ENCODE results near the gene LRRTM4. TPM values are rescaled to one million over a fixed set of nuclear protein-coding genes. Genes with fewer than 3 reads are reported as not detected.
A peak's percentile ranks its signal among the peaks of the same experiment; 100 is the strongest.

The LRRTM4 gene
- total and polyA plus RNA-seq, 2 donors from 2014 or later = 0.19 TPM; not detected in 1

DNA sequence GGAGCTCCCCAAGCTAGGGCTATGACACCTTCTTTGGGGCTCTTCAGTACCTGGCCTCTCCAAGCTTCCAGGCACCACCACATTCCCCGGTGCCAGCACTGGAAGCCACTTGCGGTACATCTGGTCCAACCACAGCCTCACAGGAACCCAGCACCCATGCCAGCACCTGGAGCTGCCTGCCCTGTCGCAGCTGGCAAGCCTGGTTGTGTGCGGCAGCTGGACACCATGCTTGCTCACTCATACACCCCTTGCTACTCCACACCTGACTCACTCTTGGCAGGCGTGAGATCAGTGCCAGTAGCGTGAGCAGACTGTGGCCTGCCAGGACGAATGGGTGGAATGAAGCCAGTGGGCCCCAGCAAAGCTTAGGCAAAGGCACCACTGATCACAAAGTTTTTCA lies 34.0 kb downstream of the LRRTM4 start:
- no peaks in the 10 kb centered on the region for H3K9me3 ChIP-seq (ENCODE audit: control insufficient read depth in 2 of 3, insufficient read depth in 1 of 3, low read length in 3 of 3)
- H3K4me1 ChIP-seq (ENCODE audit: control insufficient read depth in 2 of 3, insufficient read depth in 2 of 3, low read depth in 1 of 3, low read length in 3 of 3) = no peaks in the 10 kb centered on the region
- no peak overlapping the region for H3K27ac ChIP-seq (ENCODE audit: low read depth in 2 of 2, low read length in 2 of 2)
- H3K9ac ChIP-seq (ENCODE audit: low read length in 3 of 3) = no peak overlapping the region
- no peaks in the 10 kb centered on the region for H3K27me3 ChIP-seq (ENCODE audit: control insufficient read depth, insufficient read depth, low read length)
- intact Hi-C loops (cut with DNase I) = no loop called here
- TF ChIP-seq, protein P1, sequence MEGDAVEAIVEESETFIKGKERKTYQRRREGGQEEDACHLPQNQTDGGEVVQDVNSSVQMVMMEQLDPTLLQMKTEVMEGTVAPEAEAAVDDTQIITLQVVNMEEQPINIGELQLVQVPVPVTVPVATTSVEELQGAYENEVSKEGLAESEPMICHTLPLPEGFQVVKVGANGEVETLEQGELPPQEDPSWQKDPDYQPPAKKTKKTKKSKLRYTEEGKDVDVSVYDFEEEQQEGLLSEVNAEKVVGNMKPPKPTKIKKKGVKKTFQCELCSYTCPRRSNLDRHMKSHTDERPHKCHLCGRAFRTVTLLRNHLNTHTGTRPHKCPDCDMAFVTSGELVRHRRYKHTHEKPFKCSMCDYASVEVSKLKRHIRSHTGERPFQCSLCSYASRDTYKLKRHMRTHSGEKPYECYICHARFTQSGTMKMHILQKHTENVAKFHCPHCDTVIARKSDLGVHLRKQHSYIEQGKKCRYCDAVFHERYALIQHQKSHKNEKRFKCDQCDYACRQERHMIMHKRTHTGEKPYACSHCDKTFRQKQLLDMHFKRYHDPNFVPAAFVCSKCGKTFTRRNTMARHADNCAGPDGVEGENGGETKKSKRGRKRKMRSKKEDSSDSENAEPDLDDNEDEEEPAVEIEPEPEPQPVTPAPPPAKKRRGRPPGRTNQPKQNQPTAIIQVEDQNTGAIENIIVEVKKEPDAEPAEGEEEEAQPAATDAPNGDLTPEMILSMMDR (IDR thresholded peaks at IDR 0.05; ENCODE audit: borderline replicate concordance, extremely low read depth, insufficient read depth) = no peak
- no peak for DNase-seq
- H3K4me3 ChIP-seq (ENCODE audit: low read length in 3 of 3) = no peak overlapping the region
- no peaks in the 10 kb centered on the region for H3K36me3 ChIP-seq (ENCODE audit: control insufficient read depth in 2 of 3, insufficient read depth in 3 of 3, low read length in 3 of 3)
- FAIRE-seq = no peak

- intact Hi-C loops (cut with DNase I) = no loop called here
- TF ChIP-seq, protein P1 (IDR thresholded peaks at IDR 0.05; ENCODE audit: borderline replicate concordance, extremely low read depth, insufficient read depth) = no peak
- Histone ChIP-seq H3K36me3 (ENCODE audit: control insufficient read depth in 2 of 3, insufficient read depth in 3 of 3, low read length in 3 of 3) (no peaks in the 10 kb centered on the region), H3K9me3 (ENCODE audit: control insufficient read depth in 2 of 3, insufficient read depth in 1 of 3, low read length in 3 of 3) (no peaks in the 10 kb centered on the region), H3K27me3 (ENCODE audit: control insufficient read depth, insufficient read depth, low read length) (no peaks in the 10 kb centered on the region), H3K4me1 (ENCODE audit: control insufficient read depth in 2 of 3, insufficient read depth in 2 of 3, low read depth in 1 of 3, low read length in 3 of 3) (no peaks in the 10 kb centered on the region), H3K27ac (ENCODE audit: low read depth in 2 of 2, low read length in 2 of 2) (no peak overlapping the region), H3K9ac (ENCODE audit: low read length in 3 of 3) (no peak overlapping the region), H3K4me3 (ENCODE audit: low read length in 3 of 3) (no peak overlapping the region)
- DNase-seq = peak in 1 of 5 donors; percentile 59
- no peak for FAIRE-seq
Measured at GRCh38 chr2:77487074-77487803, 34.9 kb downstream of the LRRTM4 start.

GRCh38 chr2:77484026-77484425 lies 38.1 kb downstream of the LRRTM4 start:
- intact Hi-C loops (cut with DNase I) = no loop called here
- Histone ChIP-seq H3K4me1 (ENCODE audit: control insufficient read depth in 2 of 3, insufficient read depth in 2 of 3, low read depth in 1 of 3, low read length in 3 of 3) (no peaks in the 10 kb centered on the region), H3K27me3 (ENCODE audit: control insufficient read depth, insufficient read depth, low read length) (no peaks in the 10 kb centered on the region), H3K9ac (ENCODE audit: low read length in 3 of 3) (no peak overlapping the region), H3K4me3 (ENCODE audit: low read length in 3 of 3) (no peak overlapping the region), H3K36me3 (ENCODE audit: control insufficient read depth in 2 of 3, insufficient read depth in 3 of 3, low read length in 3 of 3) (no peaks in the 10 kb centered on the region), H3K9me3 (ENCODE audit: control insufficient read depth in 2 of 3, insufficient read depth in 1 of 3, low read length in 3 of 3) (no peaks in the 10 kb centered on the region), H3K27ac (ENCODE audit: low read depth in 2 of 2, low read length in 2 of 2) (no peak overlapping the region)
- no peak for DNase-seq
- FAIRE-seq = no peak
- TF ChIP-seq, protein P1 (IDR thresholded peaks at IDR 0.05; ENCODE audit: borderline replicate concordance, extremely low read depth, insufficient read depth) = no peak
